HUDEP-2 (cell line): Measurements from ENCODE around the gene VPREB1.
"Not testable (repeated sequence)": the region's sequence is repeated elsewhere in the genome, so short reads cannot be mapped to it uniquely, and the experiment has no call there.

Experiments used
- DNase-seq, 76 experiments: peaks; one replicate each; lab custom pipeline; 2025; ENCODE audit not compliant: unreplicated experiment in 76 of 76; lab: John Stamatoyannopoulos, UW

VPREB1 gene

GRCh38 chr22:22244316-22245250 is at the start of gene VPREB1:
VPREB1 (plus strand) TSS chr22:22244786; CDS start chr22:22244814, 28 bp downstream.
- DNase-seq: no peak

GRCh38 chr22:22194931-22195264 is 49.7 kb upstream of the VPREB1 start:
- no peak for DNase-seq

GRCh38 chr22:22195265-22196017 is 49.1 kb upstream of the VPREB1 start:
- DNase-seq: peak in 60 of 76 experiments; percentile 6 to 69 (median 42)

- no peak for DNase-seq
Measured at GRCh38 chr22:22196018-22196533, 48.5 kb upstream of the VPREB1 start.

GRCh38 chr22:22196833-22197477 is 47.6 kb upstream of the VPREB1 start:
- no peak for DNase-seq

GRCh38 chr22:22197993-22198402 is 46.6 kb upstream of the VPREB1 start:
- DNase-seq: no peak

- no peak for DNase-seq
Measured at GRCh38 chr22:22198751-22199150, 45.8 kb upstream of the VPREB1 start.

GRCh38 chr22:22199634-22200033 is 45.0 kb upstream of the VPREB1 start:
- no peak for DNase-seq

GRCh38 chr22:22200569-22201184 is 43.9 kb upstream of the VPREB1 start:
- DNase-seq: no peak

GRCh38 chr22:22201185-22201929 is 43.2 kb upstream of the VPREB1 start:
- peak in 2 of 76 experiments; percentile 1 to 2 for DNase-seq

GRCh38 chr22:22201930-22202343 is 42.6 kb upstream of the VPREB1 start:
- DNase-seq: no peak

GRCh38 chr22:22203048-22203971 is 41.3 kb upstream of the VPREB1 start:
- DNase-seq: no peak

- peak in 54 of 76 experiments; percentile 3 to 74 (median 42) for DNase-seq
Measured at GRCh38 chr22:22207845-22208564, 36.6 kb upstream of the VPREB1 start.

- DNase-seq: no peak
Measured at GRCh38 chr22:22208652-22209051, 35.9 kb upstream of the VPREB1 start.

- DNase-seq: not testable (repeated sequence)
Measured at GRCh38 chr22:22209080-22209640, 35.4 kb upstream of the VPREB1 start.

- no peak for DNase-seq
Measured at GRCh38 chr22:22210375-22210774, 34.2 kb upstream of the VPREB1 start.

- DNase-seq: no peak
Measured at GRCh38 chr22:22210889-22211833, 33.4 kb upstream of the VPREB1 start.
